ENCODE results near the gene BBS9. TPM values are rescaled to one million over a fixed set of nuclear protein-coding genes. Genes with fewer than 3 reads are reported as not detected.

The BBS9 gene
- total RNA-seq, 1 experiment from 2014 or later, result 5.1 TPM

GRCh38 chr7:33644489-33644888 lies 515.1 kb downstream of the BBS9 start:
- no peak for TF ChIP-seq CTCF (IDR thresholded peaks at IDR 0.05; ENCODE audit: unreplicated experiment)
- BruUV-seq (replicated peaks), result no TSS peak
- POLR2A ChIA-PET, result no interaction called here
- Mint-ChIP-seq H3K27me3 (ENCODE audit: insufficient read depth, unreplicated experiment) (no peaks in the 10 kb centered on the region), H3K27ac (ENCODE audit: low read depth, unreplicated experiment) (no peak overlapping the region), H3K4me3 (ENCODE audit: unreplicated experiment) (no peak overlapping the region), H3K9me3 (ENCODE audit: unreplicated experiment) (no peaks in the 10 kb centered on the region), H3K4me1 (ENCODE audit: insufficient read depth, unreplicated experiment) (no peaks in the 10 kb centered on the region), H3K36me3 (ENCODE audit: insufficient read depth, unreplicated experiment) (no peaks in the 10 kb centered on the region)
- intact Hi-C loops (cut with micrococcal nuclease), result no loop called here
- no peak for DNase-seq (ENCODE audit: unreplicated experiment)
- CTCF ChIA-PET, result interaction anchor here (0.9 kb wide), 1 partner anchor 74 kb away, joined by 3 read pairs; no protein-coding TSS in a partner anchor

- TF ChIP-seq CTCF (IDR thresholded peaks at IDR 0.05; ENCODE audit: unreplicated experiment), result no peak
- CTCF ChIA-PET, result interaction anchor here (0.6 to 0.9 kb wide), 2 partner anchors 8 to 73 kb away, joined by 3 read pairs; no protein-coding TSS in a partner anchor
- Mint-ChIP-seq H3K27ac (ENCODE audit: low read depth, unreplicated experiment) (no peak overlapping the region), H3K4me3 (ENCODE audit: unreplicated experiment) (no peak overlapping the region), H3K27me3 (ENCODE audit: insufficient read depth, unreplicated experiment) (no peaks in the 10 kb centered on the region), H3K36me3 (ENCODE audit: insufficient read depth, unreplicated experiment) (no peaks in the 10 kb centered on the region), H3K9me3 (ENCODE audit: unreplicated experiment) (no peaks in the 10 kb centered on the region), H3K4me1 (ENCODE audit: insufficient read depth, unreplicated experiment) (no peaks in the 10 kb centered on the region)
- intact Hi-C loops (cut with micrococcal nuclease), result no loop called here
- BruUV-seq (replicated peaks), result no TSS peak
- POLR2A ChIA-PET, result no interaction called here
- no peak for DNase-seq (ENCODE audit: unreplicated experiment)
Measured at GRCh38 chr7:33645104-33645503, 515.7 kb downstream of the BBS9 start.

GRCh38 chr7:33646166-33646565 lies 516.8 kb downstream of the BBS9 start:
- intact Hi-C loops (cut with micrococcal nuclease), result no loop called here
- POLR2A ChIA-PET, result interaction anchor here (0.7 kb wide), 1 partner anchor 31 kb away, joined by 3 read pairs; no protein-coding TSS in a partner anchor

GRCh38 chr7:33646891-33647391 lies 517.6 kb downstream of the BBS9 start:
- Mint-ChIP-seq H3K9me3 (ENCODE audit: unreplicated experiment) (no peaks in the 10 kb centered on the region), H3K27me3 (ENCODE audit: insufficient read depth, unreplicated experiment) (no peaks in the 10 kb centered on the region), H3K36me3 (ENCODE audit: insufficient read depth, unreplicated experiment) (no peaks in the 10 kb centered on the region), H3K4me1 (ENCODE audit: insufficient read depth, unreplicated experiment) (no peaks in the 10 kb centered on the region), H3K4me3 (ENCODE audit: unreplicated experiment) (no peak overlapping the region), H3K27ac (ENCODE audit: low read depth, unreplicated experiment) (no peak overlapping the region)
- POLR2A ChIA-PET, result interaction anchor here (0.7 kb wide), 1 partner anchor 30 kb away, joined by 3 read pairs; no protein-coding TSS in a partner anchor
- no peak for DNase-seq (ENCODE audit: unreplicated experiment)
- CTCF ChIA-PET, result interaction anchor here (0.6 kb wide), 1 partner anchor 401 kb away, joined by 5 read pairs; no protein-coding TSS in a partner anchor
- no peak for TF ChIP-seq CTCF (IDR thresholded peaks at IDR 0.05; ENCODE audit: unreplicated experiment)
- intact Hi-C loops (cut with micrococcal nuclease), result no loop called here
- BruUV-seq (replicated peaks), result no TSS peak

More at GRCh38 chr7:33646166-33646565, 516.8 kb downstream of the BBS9 start:
- no peaks in the 10 kb centered on the region for H3K36me3 Mint-ChIP-seq (ENCODE audit: insufficient read depth, unreplicated experiment)
- no TSS peak for BruUV-seq (replicated peaks)
- no peak overlapping the region for H3K27ac Mint-ChIP-seq (ENCODE audit: low read depth, unreplicated experiment)
- no peaks in the 10 kb centered on the region for H3K9me3 Mint-ChIP-seq (ENCODE audit: unreplicated experiment)
- H3K27me3 Mint-ChIP-seq (ENCODE audit: insufficient read depth, unreplicated experiment), result no peaks in the 10 kb centered on the region
- DNase-seq (ENCODE audit: unreplicated experiment), result no peak
- CTCF ChIA-PET, result interaction anchor here (0.6 kb wide), 1 partner anchor 1193 kb away, joined by 3 read pairs; no protein-coding TSS in a partner anchor
- no peaks in the 10 kb centered on the region for H3K4me1 Mint-ChIP-seq (ENCODE audit: insufficient read depth, unreplicated experiment)
- no peak for TF ChIP-seq CTCF (IDR thresholded peaks at IDR 0.05; ENCODE audit: unreplicated experiment)
- H3K4me3 Mint-ChIP-seq (ENCODE audit: unreplicated experiment), result no peak overlapping the region

Data from MCF 10A (cell line).